ENCODE results near the gene CEACAM5.

Gene CEACAM5

DNA sequence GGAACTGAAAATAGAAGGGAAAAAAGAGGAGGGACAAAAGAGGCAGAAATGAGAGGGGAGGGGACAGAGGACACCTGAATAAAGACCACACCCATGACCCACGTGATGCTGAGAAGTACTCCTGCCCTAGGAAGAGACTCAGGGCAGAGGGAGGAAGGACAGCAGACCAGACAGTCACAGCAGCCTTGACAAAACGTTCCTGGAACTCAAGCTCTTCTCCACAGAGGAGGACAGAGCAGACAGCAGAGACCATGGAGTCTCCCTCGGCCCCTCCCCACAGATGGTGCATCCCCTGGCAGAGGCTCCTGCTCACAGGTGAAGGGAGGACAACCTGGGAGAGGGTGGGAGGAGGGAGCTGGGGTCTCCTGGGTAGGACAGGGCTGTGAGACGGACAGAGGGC, at the start of gene CEACAM5:
TSS of gene CEACAM5 (plus strand) at position 146 of the 400 bp plus-strand sequence. CDS start at position 252, 106 bp downstream.
- no peak for DNase-seq (ENCODE audit: low spot score)

GRCh38 chr19:41666075-41666474, 42.4 kb upstream of the CEACAM5 start:
- no peak for DNase-seq (ENCODE audit: low spot score)

DNA sequence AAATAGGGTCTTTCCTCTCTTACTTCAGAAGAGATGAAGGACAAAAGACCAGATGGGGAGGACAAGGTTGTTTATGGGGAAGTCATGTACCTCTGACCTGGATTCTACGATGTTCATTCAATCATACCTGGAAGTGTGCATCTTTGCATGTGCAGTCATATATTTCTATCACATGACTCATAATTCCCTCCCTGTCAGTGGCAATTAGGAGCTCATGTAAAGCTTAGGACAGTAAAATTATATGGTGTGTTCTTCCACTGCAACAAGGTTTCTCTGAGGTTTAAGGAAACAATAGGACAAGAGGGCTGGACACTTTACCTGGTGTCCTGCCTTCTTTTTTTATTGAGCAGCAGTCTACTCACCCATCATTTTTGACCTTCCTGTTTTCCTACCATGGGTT, 40.1 kb upstream of the CEACAM5 start:
- no peak for DNase-seq (ENCODE audit: low spot score)

- no peak for DNase-seq (ENCODE audit: low spot score)
Observed at GRCh38 chr19:41670755-41671154, 37.7 kb upstream of the CEACAM5 start.

GRCh38 chr19:41671486-41671885, 36.9 kb upstream of the CEACAM5 start:
- no peak for DNase-seq (ENCODE audit: low spot score)

DNA sequence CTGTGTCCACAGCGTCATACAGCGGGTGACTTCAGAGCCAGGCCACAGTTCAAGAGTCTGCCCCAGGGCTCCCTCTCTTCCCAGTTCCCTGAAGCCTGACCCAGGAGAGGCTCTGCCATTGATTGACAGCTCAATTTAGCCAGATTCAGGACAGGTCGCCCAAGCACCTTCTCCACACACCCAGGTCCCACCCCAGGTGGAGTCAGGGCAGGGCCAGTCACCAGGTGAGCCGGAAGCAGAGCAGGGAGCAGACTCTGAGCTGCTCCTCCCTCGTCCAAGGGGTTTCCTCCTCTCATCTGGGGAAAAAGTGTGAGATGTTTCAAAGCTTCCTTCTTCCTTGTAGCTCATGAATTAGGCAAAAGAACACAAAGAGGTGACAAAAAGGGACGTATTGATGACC, 26.0 kb upstream of the CEACAM5 start:
- DNase-seq (ENCODE audit: low spot score), result no peak

DNA sequence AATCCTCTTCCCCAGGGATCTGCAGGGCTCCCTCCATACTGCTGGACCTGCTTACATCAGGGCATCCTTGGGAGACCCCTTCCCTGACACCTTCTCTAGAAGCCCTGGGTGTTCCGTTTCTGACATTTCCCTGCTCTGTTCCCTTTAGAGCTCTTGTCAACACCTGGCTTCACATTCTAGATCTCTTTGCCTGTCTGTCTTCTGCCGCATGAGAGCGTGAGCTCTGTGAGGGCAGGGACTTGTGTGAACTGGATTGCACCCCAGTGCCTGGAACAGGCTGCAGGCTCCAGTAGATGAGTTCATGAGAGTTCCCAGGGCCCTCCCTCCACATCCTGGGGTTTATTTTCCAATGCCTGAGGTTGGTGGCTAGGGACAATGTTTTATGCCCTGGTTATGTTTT, 21.0 kb upstream of the CEACAM5 start:
- no peak for DNase-seq (ENCODE audit: low spot score)

- DNase-seq (ENCODE audit: low spot score), result no peak
Observed at GRCh38 chr19:41688098-41688497, 20.3 kb upstream of the CEACAM5 start, which contains the start of gene CEACAM7. TSS of gene CEACAM7 (minus strand) at chr19:41688270. CDS start at chr19:41688165, 105 bp downstream.

DNA sequence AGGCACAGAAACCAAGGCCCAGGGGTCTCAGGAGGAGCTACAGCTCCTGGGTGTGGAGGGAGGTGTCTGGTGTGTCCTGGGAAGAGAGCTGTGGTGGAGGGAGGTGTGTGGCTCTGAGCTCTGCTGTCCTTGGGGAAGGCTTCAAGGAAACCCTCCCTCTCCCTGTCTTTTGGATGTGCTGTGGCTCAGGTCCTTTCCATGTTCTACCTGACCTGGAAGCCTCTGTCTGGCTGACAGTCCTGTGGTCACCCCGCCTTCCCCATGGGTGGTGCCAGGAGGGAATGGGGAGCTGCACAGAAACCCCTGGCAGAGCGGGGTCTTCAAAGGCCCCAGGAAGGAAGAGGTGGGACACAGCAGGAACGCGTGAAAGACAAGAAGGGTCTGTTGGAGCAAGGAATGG, 19.7 kb upstream of the CEACAM5 start:
- no peak for DNase-seq (ENCODE audit: low spot score)

GRCh38 chr19:41689993-41690800, 18.2 kb upstream of the CEACAM5 start:
- no peak for DNase-seq (ENCODE audit: low spot score)

GRCh38 chr19:41690801-41691065, 17.7 kb upstream of the CEACAM5 start:
- DNase-seq (ENCODE audit: low spot score), result no peak

GRCh38 chr19:41691268-41691970, 17.0 kb upstream of the CEACAM5 start:
- DNase-seq (ENCODE audit: low spot score), result peak; percentile 7

GRCh38 chr19:41694196-41694595, 14.2 kb upstream of the CEACAM5 start:
- DNase-seq (ENCODE audit: low spot score), result no peak

DNA sequence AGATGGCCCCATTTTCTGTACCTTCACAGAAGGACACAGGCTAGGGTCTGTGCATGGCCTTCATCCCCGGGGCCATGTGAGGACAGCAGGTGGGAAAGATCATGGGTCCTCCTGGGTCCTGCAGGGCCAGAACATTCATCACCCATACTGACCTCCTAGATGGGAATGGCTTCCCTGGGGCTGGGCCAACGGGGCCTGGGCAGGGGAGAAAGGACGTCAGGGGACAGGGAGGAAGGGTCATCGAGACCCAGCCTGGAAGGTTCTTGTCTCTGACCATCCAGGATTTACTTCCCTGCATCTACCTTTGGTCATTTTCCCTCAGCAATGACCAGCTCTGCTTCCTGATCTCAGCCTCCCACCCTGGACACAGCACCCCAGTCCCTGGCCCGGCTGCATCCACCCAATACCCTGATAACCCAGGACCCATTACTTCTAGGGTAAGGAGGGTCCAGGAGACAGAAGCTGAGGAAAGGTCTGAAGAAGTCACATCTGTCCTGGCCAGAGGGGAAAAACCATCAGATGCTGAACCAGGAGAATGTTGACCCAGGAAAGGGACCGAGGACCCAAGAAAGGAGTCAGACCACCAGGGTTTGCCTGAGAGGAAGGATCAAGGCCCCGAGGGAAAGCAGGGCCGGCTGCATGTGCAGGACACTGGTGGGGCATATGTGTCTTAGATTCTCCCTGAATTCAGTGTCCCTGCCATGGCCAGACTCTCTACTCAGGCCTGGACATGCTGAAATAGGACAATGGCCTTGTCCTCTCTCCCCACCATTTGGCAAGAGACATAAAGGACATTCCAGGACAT, 13.4 kb upstream of the CEACAM5 start:
- DNase-seq (ENCODE audit: low spot score), result no peak

- DNase-seq (ENCODE audit: low spot score), result no peak
Observed at GRCh38 chr19:41695745-41696144, 12.7 kb upstream of the CEACAM5 start.

DNA sequence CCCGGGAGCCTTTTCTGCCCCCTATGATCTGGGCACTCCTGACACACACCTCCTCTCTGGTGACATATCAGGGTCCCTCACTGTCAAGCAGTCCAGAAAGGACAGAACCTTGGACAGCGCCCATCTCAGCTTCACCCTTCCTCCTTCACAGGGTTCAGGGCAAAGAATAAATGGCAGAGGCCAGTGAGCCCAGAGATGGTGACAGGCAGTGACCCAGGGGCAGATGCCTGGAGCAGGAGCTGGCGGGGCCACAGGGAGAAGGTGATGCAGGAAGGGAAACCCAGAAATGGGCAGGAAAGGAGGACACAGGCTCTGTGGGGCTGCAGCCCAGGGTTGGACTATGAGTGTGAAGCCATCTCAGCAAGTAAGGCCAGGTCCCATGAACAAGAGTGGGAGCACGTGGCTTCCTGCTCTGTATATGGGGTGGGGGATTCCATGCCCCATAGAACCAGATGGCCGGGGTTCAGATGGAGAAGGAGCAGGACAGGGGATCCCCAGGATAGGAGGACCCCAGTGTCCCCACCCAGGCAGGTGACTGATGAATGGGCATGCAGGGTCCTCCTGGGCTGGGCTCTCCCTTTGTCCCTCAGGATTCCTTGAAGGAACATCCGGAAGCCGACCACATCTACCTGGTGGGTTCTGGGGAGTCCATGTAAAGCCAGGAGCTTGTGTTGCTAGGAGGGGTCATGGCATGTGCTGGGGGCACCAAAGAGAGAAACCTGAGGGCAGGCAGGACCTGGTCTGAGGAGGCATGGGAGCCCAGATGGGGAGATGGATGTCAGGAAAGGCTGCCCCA, 11.8 kb upstream of the CEACAM5 start:
- no peak for DNase-seq (ENCODE audit: low spot score)

DNA sequence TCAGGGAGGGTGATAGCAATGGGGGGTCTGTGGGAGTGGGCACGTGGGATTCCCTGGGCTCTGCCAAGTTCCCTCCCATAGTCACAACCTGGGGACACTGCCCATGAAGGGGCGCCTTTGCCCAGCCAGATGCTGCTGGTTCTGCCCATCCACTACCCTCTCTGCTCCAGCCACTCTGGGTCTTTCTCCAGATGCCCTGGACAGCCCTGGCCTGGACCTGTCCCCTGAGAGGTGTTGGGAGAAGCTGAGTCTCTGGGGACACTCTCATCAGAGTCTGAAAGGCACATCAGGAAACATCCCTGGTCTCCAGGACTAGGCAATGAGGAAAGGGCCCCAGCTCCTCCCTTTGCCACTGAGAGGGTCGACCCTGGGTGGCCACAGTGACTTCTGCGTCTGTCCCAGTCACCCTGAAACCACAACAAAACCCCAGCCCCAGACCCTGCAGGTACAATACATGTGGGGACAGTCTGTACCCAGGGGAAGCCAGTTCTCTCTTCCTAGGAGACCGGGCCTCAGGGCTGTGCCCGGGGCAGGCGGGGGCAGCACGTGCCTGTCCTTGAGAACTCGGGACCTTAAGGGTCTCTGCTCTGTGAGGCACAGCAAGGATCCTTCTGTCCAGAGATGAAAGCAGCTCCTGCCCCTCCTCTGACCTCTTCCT, 11.1 kb upstream of the CEACAM5 start:
- no peak for DNase-seq (ENCODE audit: low spot score)

DNA sequence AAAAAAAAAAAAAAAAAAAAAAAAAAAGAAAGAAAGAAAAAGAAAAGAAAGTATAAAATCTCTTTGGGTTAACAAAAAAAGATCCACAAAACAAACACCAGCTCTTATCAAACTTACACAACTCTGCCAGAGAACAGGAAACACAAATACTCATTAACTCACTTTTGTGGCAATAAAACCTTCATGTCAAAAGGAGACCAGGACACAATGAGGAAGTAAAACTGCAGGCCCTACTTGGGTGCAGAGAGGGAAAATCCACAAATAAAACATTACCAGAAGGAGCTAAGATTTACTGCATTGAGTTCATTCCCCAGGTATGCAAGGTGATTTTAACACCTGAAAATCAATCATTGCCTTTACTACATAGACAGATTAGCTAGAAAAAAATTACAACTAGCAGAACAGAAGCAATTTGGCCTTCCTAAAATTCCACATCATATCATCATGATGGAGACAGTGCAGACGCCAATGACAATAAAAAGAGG, 9.6 kb upstream of the CEACAM5 start:
- DNase-seq (ENCODE audit: low spot score), result no peak

DNA sequence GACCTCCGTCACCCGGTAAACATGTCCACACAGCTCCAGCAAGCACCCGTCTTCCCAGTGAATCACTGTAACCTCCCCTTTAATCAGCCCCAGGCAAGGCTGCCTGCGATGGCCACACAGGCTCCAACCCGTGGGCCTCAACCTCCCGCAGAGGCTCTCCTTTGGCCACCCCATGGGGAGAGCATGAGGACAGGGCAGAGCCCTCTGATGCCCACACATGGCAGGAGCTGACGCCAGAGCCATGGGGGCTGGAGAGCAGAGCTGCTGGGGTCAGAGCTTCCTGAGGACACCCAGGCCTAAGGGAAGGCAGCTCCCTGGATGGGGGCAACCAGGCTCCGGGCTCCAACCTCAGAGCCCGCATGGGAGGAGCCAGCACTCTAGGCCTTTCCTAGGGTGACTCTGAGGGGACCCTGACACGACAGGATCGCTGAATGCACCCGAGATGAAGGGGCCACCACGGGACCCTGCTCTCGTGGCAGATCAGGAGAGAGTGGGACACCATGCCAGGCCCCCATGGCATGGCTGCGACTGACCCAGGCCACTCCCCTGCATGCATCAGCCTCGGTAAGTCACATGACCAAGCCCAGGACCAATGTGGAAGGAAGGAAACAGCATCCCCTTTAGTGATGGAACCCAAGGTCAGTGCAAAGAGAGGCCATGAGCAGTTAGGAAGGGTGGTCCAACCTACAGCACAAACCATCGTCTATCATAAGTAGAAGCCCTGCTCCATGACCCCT, 9.0 kb upstream of the CEACAM5 start:
- no peak for DNase-seq (ENCODE audit: low spot score)

- no peak for DNase-seq (ENCODE audit: low spot score)
Observed at GRCh38 chr19:41699968-41700323, 8.5 kb upstream of the CEACAM5 start.
